GM12878 (cell line): ENCODE data around the gene TEX2. TPM values are rescaled to one million over a fixed set of nuclear protein-coding genes. Genes with fewer than 3 reads are reported as not detected.

Source experiments
- ATAC-seq: fragments of 200-7000 bp; cut with Tn5 transposase; 3 replicates; pipeline ENCODE4 v1.9.1; 2020; ENCODE audit warnings: mild to moderate bottlenecking, moderate library complexity
- BruUV-seq: library from RNA; stranded (reverse); fragments of 400-500 nt; replicated peaks from 2 replicates; lab custom pipeline; 2021; lab: Mats Ljungman, UMichigan
- CTCF ChIA-PET: fragments of 300-600 bp; sonication (Branson Sonifier 250); formaldehyde crosslinking; extraction: SDS; loops from one replicate; lab custom pipeline; 2021; ENCODE audit warnings: inconsistent platforms; lab: Yijun Ruan, JAX
- POLR2A ChIA-PET: fragments of 350-600 bp; formaldehyde crosslinking; extraction: SDS; loops from one replicate; lab custom pipeline; 2021; ENCODE audit warnings: inconsistent platforms; lab: Charles Lee
- RAD21 ChIA-PET: fragments of 300-600 bp; sonication (Branson Sonifier 250); formaldehyde crosslinking; loops from one replicate; lab custom pipeline; 2023; ENCODE audit warnings: antibody characterized with exemption; ENCODE audit not compliant: unreplicated experiment; lab: Charles Lee
- SMC1A ChIA-PET: fragments of 300-600 bp; sonication (Branson Sonifier 250); formaldehyde crosslinking; loops from one replicate; lab custom pipeline; 2023; ENCODE audit not compliant: unreplicated experiment, uncharacterized antibody; lab: Charles Lee
- DNase-seq: peaks from one replicate; pipeline ENCODE4 v3.0.0-alpha.2; 2011; ENCODE audit warnings: low read depth, low spot score
- FAIRE-seq: peaks from 3 replicates; lab custom pipeline; 2011; peaks lifted over from hg19 to GRCh38; lab: Jason Lieb, UNC
- H2AFZ ChIP-seq: 2 replicates; pipeline ENCODE4 v1.6.0; 2011; ENCODE audit warnings: low read depth, low read length, control low read depth; ENCODE audit not compliant: control insufficient read depth
- H3K27ac ChIP-seq: 2 replicates; pipeline ENCODE4 v1.5.1; 2011; ENCODE audit warnings: control low read depth; ENCODE audit not compliant: control insufficient read depth, insufficient read depth
- H3K27me3 ChIP-seq, 2 experiments: replicated peaks in 1 of 2; 2 replicates each; pipeline versions ENCODE4 v1.6.0 to v1.6.1; 2011; ENCODE audit warnings: low read length in 1 of 2; ENCODE audit not compliant: control insufficient read depth in 2 of 2, insufficient read depth in 2 of 2
- H3K36me3 ChIP-seq, 2 experiments: 2 replicates each; pipeline ENCODE4 v1.5.1; 2011; ENCODE audit warnings: low read length in 1 of 2; ENCODE audit not compliant: control insufficient read depth in 2 of 2, insufficient read depth in 2 of 2
- H3K4me1 ChIP-seq: 2 replicates; pipeline ENCODE4 v1.6.1; 2011; ENCODE audit warnings: mild to moderate bottlenecking, low read length, moderate library complexity, mixed read lengths; ENCODE audit not compliant: control insufficient read depth, insufficient read depth
- H3K4me2 ChIP-seq: 2 replicates; pipeline ENCODE4 v1.6.0; 2011; ENCODE audit warnings: control low read depth; ENCODE audit not compliant: control insufficient read depth, insufficient read depth
- H3K4me3 ChIP-seq: fragments of 200-600 bp; sonication (generic); 2 replicates; pipeline ENCODE4 v1.5.1; 2016
- H3K79me2 ChIP-seq: 2 replicates; pipeline ENCODE4 v1.6.0; 2011; ENCODE audit warnings: low read length; ENCODE audit not compliant: control insufficient read depth, insufficient read depth
- H3K9ac ChIP-seq: 2 replicates; pipeline ENCODE4 v1.8.0; 2011; ENCODE audit warnings: low read length, control low read depth, mixed read lengths; ENCODE audit not compliant: control insufficient read depth, insufficient read depth
- H3K9me3 ChIP-seq: replicated peaks from 3 replicates; pipeline ENCODE4 v1.5.1; 2011; ENCODE audit warnings: mild to moderate bottlenecking, low read length; ENCODE audit not compliant: control insufficient read depth, insufficient read depth
- H4K20me1 ChIP-seq: 2 replicates; pipeline ENCODE4 v1.6.0; 2011; ENCODE audit not compliant: control insufficient read depth, insufficient read depth
- BACH1 ChIP-seq: fragments of 450-650 bp; IDR thresholded peaks from 2 replicates; pipeline ENCODE4 v1.6.1; 2017; ENCODE audit warnings: mild to moderate bottlenecking, borderline replicate concordance
- BCLAF1 ChIP-seq: fragments of 450-650 bp; IDR thresholded peaks from 2 replicates; pipeline ENCODE4 v1.6.1; 2017; ENCODE audit warnings: antibody characterized with exemption, mild to moderate bottlenecking, moderate library complexity
- CEBPB ChIP-seq, 2 experiments: fragments of 150-350 bp in 1 of 2; IDR thresholded peaks; 2 replicates each; pipeline ENCODE4 v1.6.1; 2012 to 2014; ENCODE audit warnings: low read depth in 2 of 2, low read length in 2 of 2, borderline replicate concordance in 1 of 2, inconsistent platforms in 1 of 2
- CEBPZ ChIP-seq: fragments of 150-350 bp; IDR thresholded peaks from 2 replicates; pipeline ENCODE4 v1.6.1; 2016; ENCODE audit warnings: low read depth, low read length
- CUX1 ChIP-seq: IDR thresholded peaks from 2 replicates; pipeline ENCODE4 v1.6.1; 2012; ENCODE audit warnings: improper control_type of control experiment, low read depth, low read length; ENCODE audit not compliant: insufficient replicate concordance
- HDAC6 ChIP-seq: fragments of 200-600 bp; sonication (generic); IDR thresholded peaks from one replicate; pipeline ENCODE4 v1.8.0; 2017; ENCODE audit warnings: antibody characterized with exemption; ENCODE audit not compliant: unreplicated experiment
- PAX5 ChIP-seq: IDR thresholded peaks from 2 replicates; pipeline ENCODE4 v1.6.1; 2011; ENCODE audit warnings: low read depth, low read length, borderline replicate concordance
- PML ChIP-seq: IDR thresholded peaks from 2 replicates; pipeline ENCODE4 v1.6.1; 2012; ENCODE audit warnings: low read length, inconsistent platforms
- RB1 ChIP-seq: fragments of 450-650 bp; formaldehyde crosslinking; IDR thresholded peaks from 2 replicates; pipeline ENCODE4 v1.6.1; 2017; ENCODE audit warnings: mild to moderate bottlenecking, borderline replicate concordance
- RFX5 ChIP-seq: IDR thresholded peaks from 2 replicates; pipeline ENCODE4 v1.6.1; 2011; ENCODE audit warnings: low read depth, low read length, improper control_type of control experiment
- SP1 ChIP-seq: IDR thresholded peaks from one replicate; pipeline ENCODE4 v1.6.1; 2011; ENCODE audit warnings: low read depth, low read length
- WGBS: methylation state at CpG from one replicate; pipeline ENCODE4 v1.1.6; 2016; ENCODE audit warnings: low lambda C conversion rate; ENCODE audit not compliant: insufficient replicate concordance, insufficient coverage; ENCODE audit errors: missing lambda C conversion rate; 5-methylcytosine and 5-hydroxymethylcytosine counted together
- in situ Hi-C: fragments of 300-500 bp; cut with MboI; formaldehyde crosslinking; loops from 9 replicates; pipeline ENCODE4 v1.14.3; 2018; ENCODE audit warnings: mixed read lengths
- intact Hi-C: fragments of 100-400 bp; cut with micrococcal nuclease; formaldehyde crosslinking; loops from one replicate; pipeline ENCODE4 v1.14.2; 2022; ENCODE audit not compliant: unreplicated experiment
- polyA plus RNA-seq, 11 experiments: library from polyadenylated mRNA; depleted of rRNA in 4 of 11; unstranded in 6 of 11; stranded (reverse) in 5 of 11; fragments of >200 nt; fragmentation: Nextera tagmentation in 4 of 11; fragmentation: Illumina TruSeq in 1 of 11; extraction: Ambion mirVana in 4 of 11; extraction: Trizol in 1 of 11; gene quantifications; 1 replicate in 1 of 11; 2 replicates in 10 of 11; pipeline versions ENCODE4 v1.2.1 to v1.2.3, GENCODE V29; 2011 to 2016; ENCODE audit warnings: inconsistent platforms in 2 of 11, missing spikeins in 2 of 11, low read depth in 1 of 11
- total RNA-seq, 4 experiments: library from RNA; depleted of rRNA in 3 of 4; stranded (reverse); fragments of >200 nt in 3 of 4; fragmentation: Illumina TruSeq in 1 of 4; extraction: Trizol in 1 of 4; gene quantifications; 2 replicates each; pipeline versions ENCODE4 v1.2.1 to v1.2.3, GENCODE V29; 2013 to 2021

TEX2 gene
- total and polyA plus RNA-seq, 10 of the 15 experiments (the other 5 are each of a cell fraction or from before 2014, with no cell fraction given), result 3.8 to 19.9 (median 15.8) TPM

- Histone ChIP-seq H3K79me2 (no peaks in the 10 kb centered on the region), H3K4me1 (no peaks in the 10 kb centered on the region), H2AFZ (no peak overlapping the region), H3K27ac (no peak overlapping the region), H3K4me2 (no peak overlapping the region), H4K20me1 (no peaks in the 10 kb centered on the region), H3K27me3 (no peaks in the 10 kb centered on the region), H3K9ac (no peak overlapping the region), H3K4me3 (no peak overlapping the region), H3K36me3 (no peaks in the 10 kb centered on the region), H3K9me3 (no peaks in the 10 kb centered on the region)
- no TSS peak for BruUV-seq
- WGBS, result 84% methylated on average over 8 of the region's 8 CpGs
- POLR2A ChIA-PET, result no interaction called here
- in situ Hi-C loops (no loop called here), intact Hi-C loops (no loop called here)
- CTCF ChIA-PET, result interaction anchor here (1.2 to 1.6 kb wide), 2 partner anchors 10 to 24 kb away, joined by 3 read pairs; no protein-coding TSS in a partner anchor
- RAD21 ChIA-PET, result interaction anchor here (0.9 to 2.0 kb wide), 2 partner anchors 23 to 41 kb away, joined by 3 to 5 read pairs; no protein-coding TSS in a partner anchor
- FAIRE-seq, result no peak
- ATAC-seq, result no peak
- no peak for DNase-seq
- SMC1A ChIA-PET, result interaction anchor here (0.6 kb wide), 1 partner anchor 18 kb away, joined by 3 read pairs; no protein-coding TSS in a partner anchor
- no peak for TF ChIP-seq PAX5
- no peak for TF ChIP-seq CEBPB (IDR thresholded peaks at IDR 0.05; ENCODE audit: borderline replicate concordance in 1 of 2, low read depth in 2 of 2, low read length in 2 of 2)
- no peak for TF ChIP-seq SP1
- no peak for TF ChIP-seq CEBPZ
- TF ChIP-seq PML, result no peak
- no peak for TF ChIP-seq HDAC6
- TF ChIP-seq BCLAF1, result no peak
- no peak for TF ChIP-seq RFX5
- TF ChIP-seq RB1, result no peak
- no peak for TF ChIP-seq BACH1
- TF ChIP-seq CUX1, result no peak
Measured at GRCh38 chr17:64240741-64241347, 22.2 kb downstream of the TEX2 start.
